Left ventricle myocardium inferior (tissue), 1 donor: Measurements from ENCODE around the gene ST13. TPM values are rescaled to one million over a fixed set of nuclear protein-coding genes. Genes with fewer than 3 reads are reported as not detected.

Experiments used
- microRNA-seq: library from miRNA; unstranded; fragments of <30 nt; microRNA quantifications from one replicate; pipeline ENCODE4 v1.2.0, GENCODE V29; 2020
- total RNA-seq: library from RNA; stranded (reverse); fragmentation: NEBNext Ultra II Directional; extraction: Animal tissue kit (Norgen Biotek cat#: 25700); gene quantifications from one replicate; pipeline ENCODE4 v1.2.1, GENCODE V29; 2021
- donor health status: DM: no; HTN: yes; CAD: no; lungs with severe emphysema.

The ST13 gene
- total RNA-seq, 1 donor from 2014 or later = 181 TPM

Small RNA genes within 50 kb of the gene (microRNA-seq; reads per million reads assigned to microRNA genes)
- gene MIR4766 = 0.94 reads per million

Other genes starting within 250 kb of the ST13 start
- 19.2 TPM for gene MRTFA, start 219.9 kb downstream of the ST13 start, total RNA-seq
- gene MCHR1, start 177.2 kb downstream of the ST13 start, total RNA-seq = 0.36 TPM
- 4.8 TPM for gene SLC25A17, start 37.3 kb downstream of the ST13 start, total RNA-seq
- gene XPNPEP3, start 509 bp upstream of the ST13 start, total RNA-seq = 28.7 TPM
- not detected for gene DNAJB7, start 5.5 kb upstream of the ST13 start, total RNA-seq
- 69.7 TPM for gene RBX1, start 94.7 kb upstream of the ST13 start, total RNA-seq
- gene EP300, start 236.0 kb upstream of the ST13 start, total RNA-seq = 26.2 TPM